Trophoblast cell (in vitro differentiated cells and primary cell): ENCODE results near the gene PLEKHO2.
A peak's percentile ranks its signal among the peaks of the same experiment; 100 is the strongest.

Experiments used
- DNase-seq, 2 donors: peaks; one replicate each; pipeline ENCODE4 v3.0.0-alpha.2; 2016
- H2AFZ ChIP-seq: 2 replicates; pipeline ENCODE4 v1.6.1; 2013; ENCODE audit warnings: low read length, moderate library complexity, mild to moderate bottlenecking; ENCODE audit not compliant: insufficient read depth, poor library complexity
- H2AK5ac ChIP-seq: 2 replicates; pipeline ENCODE4 v1.6.1; 2013; ENCODE audit warnings: mild to moderate bottlenecking, low read length
- H2BK120ac ChIP-seq: 2 replicates; pipeline ENCODE4 v1.6.1; 2013; ENCODE audit warnings: low read length, mild to moderate bottlenecking, moderate library complexity; ENCODE audit not compliant: insufficient read depth, poor library complexity
- H2BK12ac ChIP-seq: 2 replicates; pipeline ENCODE4 v1.6.1; 2013; ENCODE audit warnings: mild to moderate bottlenecking, low read length, moderate library complexity
- H2BK5ac ChIP-seq: 2 replicates; pipeline ENCODE4 v1.6.1; 2013; ENCODE audit warnings: low read length, low read depth, moderate library complexity, mild to moderate bottlenecking; ENCODE audit not compliant: poor library complexity
- H3K14ac ChIP-seq: 2 replicates; pipeline ENCODE4 v1.6.1; 2013; ENCODE audit warnings: mild to moderate bottlenecking, low read length
- H3K18ac ChIP-seq: 2 replicates; pipeline ENCODE4 v1.6.1; 2013; ENCODE audit warnings: mild to moderate bottlenecking, low read length
- H3K23ac ChIP-seq: 2 replicates; pipeline ENCODE4 v1.6.1; 2013; ENCODE audit warnings: low read length
- H3K27ac ChIP-seq: 2 replicates; pipeline ENCODE4 v1.5.1; 2013; ENCODE audit warnings: low read depth, mild to moderate bottlenecking, inconsistent platforms, low read length, moderate library complexity
- H3K27me3 ChIP-seq: 2 replicates; pipeline ENCODE4 v1.6.1; 2013; ENCODE audit warnings: inconsistent platforms, mild to moderate bottlenecking, low read length, moderate library complexity; ENCODE audit not compliant: insufficient read depth
- H3K36me3 ChIP-seq, 2 experiments: 1 replicate in 1 of 2; 2 replicates in 1 of 2; pipeline ENCODE4 v1.6.1; 2013; ENCODE audit warnings: low read length in 2 of 2, mild to moderate bottlenecking in 2 of 2, moderate library complexity in 1 of 2; ENCODE audit not compliant: insufficient read depth in 2 of 2, control insufficient read depth in 1 of 2
- H3K4ac ChIP-seq: 2 replicates; pipeline ENCODE4 v1.6.1; 2013; ENCODE audit warnings: low read depth, mild to moderate bottlenecking, low read length, moderate library complexity
- H3K4me1 ChIP-seq, 2 experiments: 1 replicate in 1 of 2; 2 replicates in 1 of 2; pipeline ENCODE4 v1.6.1; 2013; ENCODE audit warnings: low read length in 2 of 2, mild to moderate bottlenecking in 2 of 2, moderate library complexity in 1 of 2; ENCODE audit not compliant: insufficient read depth in 2 of 2, control insufficient read depth in 1 of 2
- H3K4me2 ChIP-seq: 2 replicates; pipeline ENCODE4 v1.6.1; 2013; ENCODE audit warnings: inconsistent platforms, mild to moderate bottlenecking, low read length, moderate library complexity
- H3K4me3 ChIP-seq: 2 replicates; pipeline ENCODE4 v1.5.1; 2013; ENCODE audit warnings: mild to moderate bottlenecking, low read depth, low read length, inconsistent platforms
- H3K79me1 ChIP-seq: one replicate; pipeline ENCODE4 v1.6.1; 2013; ENCODE audit warnings: low read length
- H3K79me2 ChIP-seq: 2 replicates; pipeline ENCODE4 v1.6.1; 2013; ENCODE audit warnings: low read length, mild to moderate bottlenecking; ENCODE audit not compliant: control insufficient read depth, insufficient read depth, poor library complexity
- H3K9ac ChIP-seq: 2 replicates; pipeline ENCODE4 v1.6.1; 2013; ENCODE audit warnings: mild to moderate bottlenecking, low read length
- H3K9me3 ChIP-seq: 2 replicates; pipeline ENCODE4 v1.6.1; 2013; ENCODE audit warnings: low read depth, mild to moderate bottlenecking, control low read depth, inconsistent platforms, low read length; ENCODE audit not compliant: insufficient read depth
- H4K12ac ChIP-seq: 2 replicates; pipeline ENCODE4 v1.6.1; 2013; ENCODE audit warnings: low read depth, mild to moderate bottlenecking, low read length, moderate library complexity
- H4K8ac ChIP-seq: 2 replicates; pipeline ENCODE4 v1.6.1; 2013; ENCODE audit warnings: low read depth, mild to moderate bottlenecking, low read length, moderate library complexity
- H4K91ac ChIP-seq: one replicate; pipeline ENCODE4 v1.6.1; 2013; ENCODE audit warnings: low read depth, mild to moderate bottlenecking, low read length, moderate library complexity
- WGBS: extraction: QIAGEN DNeasy Blood & Tissue Kit; methylation state at CpG from one replicate; pipeline ENCODE4 v1.1.7; 2013; ENCODE audit warnings: missing lambda C conversion rate; ENCODE audit not compliant: insufficient read length, insufficient coverage; ENCODE audit errors: extremely low coverage; 5-methylcytosine and 5-hydroxymethylcytosine counted together

PLEKHO2 gene

DNA sequence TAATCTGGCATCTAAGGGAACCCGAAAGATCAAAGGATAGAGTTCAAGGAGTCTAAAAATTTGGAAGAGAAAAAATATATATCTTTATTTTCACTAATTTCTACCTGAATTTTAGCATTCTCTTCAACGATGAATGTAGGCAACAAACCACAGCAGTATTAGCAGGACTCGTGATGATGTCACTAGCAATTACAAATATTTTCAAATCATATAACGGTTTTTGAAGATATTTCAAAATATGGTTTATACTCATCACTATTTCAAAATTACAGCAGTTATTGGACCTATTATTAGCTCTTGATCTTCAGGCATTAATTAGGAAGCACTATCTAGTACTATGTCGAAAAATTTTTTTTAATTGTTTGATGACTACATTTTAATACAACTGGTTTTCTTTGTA is 43.0 kb downstream of the PLEKHO2 start:
- no peak overlapping the region for H3K23ac ChIP-seq
- H3K4ac ChIP-seq, result no peak overlapping the region
- H2BK5ac ChIP-seq, result no peak overlapping the region
- H3K14ac ChIP-seq, result no peak overlapping the region
- H3K79me2 ChIP-seq, result no peaks in the 10 kb centered on the region
- no CpG with 5 or more reads among the region's 5 CpGs for WGBS
- no peaks in the 10 kb centered on the region for H3K27me3 ChIP-seq
- no peak for DNase-seq
- no peak overlapping the region for H4K12ac ChIP-seq
- no peak overlapping the region for H4K8ac ChIP-seq
- H3K4me2 ChIP-seq, result no peak overlapping the region
- no peak overlapping the region for H4K91ac ChIP-seq
- no peaks in the 10 kb centered on the region for H3K36me3 ChIP-seq
- H2AK5ac ChIP-seq, result no peak overlapping the region
- no peaks in the 10 kb centered on the region for H3K9me3 ChIP-seq
- H3K79me1 ChIP-seq, result peaks cover 4% of the 10 kb centered on the region
- no peak overlapping the region for H3K27ac ChIP-seq
- H2BK120ac ChIP-seq, result no peak overlapping the region
- no peak overlapping the region for H2AFZ ChIP-seq
- no peak overlapping the region for H3K9ac ChIP-seq
- H3K4me3 ChIP-seq, result no peak overlapping the region
- H3K4me1 ChIP-seq, result peaks cover 3 to 8% of the 10 kb centered on the region in 2 experiments
- no peak overlapping the region for H3K18ac ChIP-seq
- H2BK12ac ChIP-seq, result no peak overlapping the region

DNA sequence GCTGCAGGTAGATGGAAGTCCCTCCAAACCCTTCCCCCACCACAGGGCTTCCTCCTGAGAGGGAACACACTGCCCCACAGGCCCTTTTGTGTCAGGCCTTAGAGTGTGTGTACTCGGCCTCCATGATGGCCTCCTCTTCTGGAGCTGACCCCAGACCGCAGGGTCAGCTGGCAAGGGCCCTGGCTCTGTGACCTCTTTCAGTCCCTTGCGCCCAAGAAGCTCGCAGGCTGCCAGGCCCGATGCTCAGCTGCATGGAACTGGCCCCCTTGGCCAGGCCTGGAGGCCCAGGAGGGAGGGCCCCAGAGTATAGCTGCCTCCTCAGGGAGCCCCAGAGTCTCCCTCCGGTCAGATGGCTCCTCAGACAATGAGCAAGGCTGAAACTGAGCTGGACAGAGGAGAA is 46.6 kb downstream of the PLEKHO2 start:
- Histone ChIP-seq H3K4me3 (no peak overlapping the region), H2BK5ac (no peak overlapping the region), H2BK120ac (no peak overlapping the region), H2BK12ac (peak overlapping the region; percentile 71), H3K27me3 (no peaks in the 10 kb centered on the region), H3K4ac (peak overlapping the region; percentile 25), H4K12ac (no peak overlapping the region), H3K79me1 (peaks cover 5% of the 10 kb centered on the region), H2AK5ac (peak overlapping the region; percentile 66), H3K79me2 (no peaks in the 10 kb centered on the region), H3K27ac (no peak overlapping the region), H3K36me3 (no peaks in the 10 kb centered on the region), H3K14ac (no peak overlapping the region), H3K23ac (no peak overlapping the region), H3K18ac (no peak overlapping the region), H3K4me2 (no peak overlapping the region), H3K4me1 (peaks cover 4 to 8% of the 10 kb centered on the region in 2 experiments), H2AFZ (no peak overlapping the region), H3K9me3 (no peaks in the 10 kb centered on the region), H4K91ac (peak overlapping the region; percentile 32), H4K8ac (no peak overlapping the region), H3K9ac (no peak overlapping the region)
- no peak for DNase-seq
- WGBS, result no CpG with 5 or more reads among the region's 6 CpGs

DNA sequence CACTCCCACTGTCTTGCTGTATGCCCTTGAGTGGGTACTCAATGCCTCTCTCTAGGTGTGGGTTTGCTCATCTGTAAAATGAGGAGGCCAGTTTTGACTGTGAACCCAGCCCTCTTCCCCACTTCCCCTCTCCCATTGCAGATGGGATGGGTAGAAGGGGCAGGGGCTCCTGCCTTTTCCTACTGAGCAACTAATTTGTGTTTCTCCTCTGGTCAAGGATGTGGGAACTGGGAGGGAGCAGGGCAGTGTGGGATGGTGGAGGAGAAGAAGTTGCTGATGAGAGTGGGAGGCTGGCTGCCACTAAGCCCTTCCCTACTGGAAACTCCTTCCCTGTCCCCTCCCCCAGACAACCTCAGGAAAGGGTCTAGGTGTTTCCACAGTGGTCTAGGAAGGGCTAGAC is 49.8 kb downstream of the PLEKHO2 start:
- Histone ChIP-seq H3K4me1 (peaks cover 12 to 19% of the 10 kb centered on the region in 2 experiments), H3K18ac (no peak overlapping the region), H3K27me3 (no peaks in the 10 kb centered on the region), H4K91ac (no peak overlapping the region), H4K12ac (no peak overlapping the region), H2BK5ac (no peak overlapping the region), H3K4me3 (no peak overlapping the region), H3K4me2 (no peak overlapping the region), H3K27ac (no peak overlapping the region), H3K9ac (no peak overlapping the region), H2AFZ (no peak overlapping the region), H3K23ac (no peak overlapping the region), H2BK120ac (no peak overlapping the region), H3K4ac (no peak overlapping the region), H3K79me2 (no peaks in the 10 kb centered on the region), H2AK5ac (no peak overlapping the region), H4K8ac (no peak overlapping the region), H3K79me1 (peaks cover 12% of the 10 kb centered on the region), H3K9me3 (no peaks in the 10 kb centered on the region), H3K14ac (no peak overlapping the region), H3K36me3 (no peaks in the 10 kb centered on the region), H2BK12ac (no peak overlapping the region)
- no peak for DNase-seq

DNA sequence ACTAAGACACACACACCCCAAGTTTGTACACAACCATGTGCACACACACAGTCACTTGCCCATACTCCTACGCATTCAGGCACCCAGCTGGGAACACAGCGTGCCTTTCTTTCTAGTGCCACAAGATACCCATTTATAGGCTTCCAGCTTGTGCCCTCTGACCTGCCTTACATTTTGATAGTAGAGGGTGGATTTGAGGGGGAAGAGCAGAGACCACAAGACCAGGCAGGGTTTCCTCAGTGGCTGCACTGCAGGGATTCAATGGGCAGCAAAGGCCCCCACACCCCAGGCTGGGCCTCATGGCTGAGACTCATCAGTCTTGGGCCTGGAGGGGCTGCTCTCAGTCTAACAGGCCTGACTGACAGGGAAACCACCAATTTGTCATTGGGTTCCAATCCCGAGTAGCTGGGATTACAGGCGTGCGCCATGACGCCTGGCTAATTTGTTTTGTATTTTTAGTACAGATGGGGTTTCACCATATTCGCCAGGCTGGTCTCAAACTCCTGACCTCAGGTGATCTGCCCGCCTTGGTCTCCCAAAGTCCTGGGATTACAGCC is 51.2 kb downstream of the PLEKHO2 start:
- WGBS, result no CpG with 5 or more reads among the region's 8 CpGs
- no peak for DNase-seq
- no peaks in the 10 kb centered on the region for H3K27me3 ChIP-seq

More for the DNA sequence above, 51.2 kb downstream of the PLEKHO2 start:
- Histone ChIP-seq H3K23ac (no peak overlapping the region), H4K12ac (peak overlapping the region; percentile 70), H3K4me2 (no peak overlapping the region), H3K9ac (no peak overlapping the region), H3K18ac (no peak overlapping the region), H2BK120ac (no peak overlapping the region), H2BK12ac (peak overlapping the region; percentile 84), H3K27ac (no peak overlapping the region), H3K4me1 (peaks cover 12 to 23% of the 10 kb centered on the region in 2 experiments), H3K14ac (no peak overlapping the region), H3K4me3 (peak overlapping the region; percentile 23), H2AK5ac (no peak overlapping the region), H3K79me2 (no peaks in the 10 kb centered on the region), H3K36me3 (no peaks in the 10 kb centered on the region), H4K91ac (peak overlapping the region; percentile 60), H3K4ac (no peak overlapping the region), H2AFZ (no peak overlapping the region), H4K8ac (peak overlapping the region; percentile 55), H2BK5ac (no peak overlapping the region), H3K9me3 (no peaks in the 10 kb centered on the region), H3K79me1 (peaks cover 12% of the 10 kb centered on the region)
